Hematopoietic multipotent progenitor cell treated with erythropoietin and hydrocortisone succinate and interleukin-3 and kit ligand, for 17 days (in vitro differentiated cells): ENCODE results near the gene NUDC.
"Not testable (repeated sequence)": the region's sequence is repeated elsewhere in the genome, so short reads cannot be mapped to it uniquely, and the experiment has no call there.

Experiments
- DNase-seq: peaks from one replicate; pipeline ENCODE4 v3.0.0-alpha.2; 2015; ENCODE audit warnings: low spot score

NUDC gene

DNA sequence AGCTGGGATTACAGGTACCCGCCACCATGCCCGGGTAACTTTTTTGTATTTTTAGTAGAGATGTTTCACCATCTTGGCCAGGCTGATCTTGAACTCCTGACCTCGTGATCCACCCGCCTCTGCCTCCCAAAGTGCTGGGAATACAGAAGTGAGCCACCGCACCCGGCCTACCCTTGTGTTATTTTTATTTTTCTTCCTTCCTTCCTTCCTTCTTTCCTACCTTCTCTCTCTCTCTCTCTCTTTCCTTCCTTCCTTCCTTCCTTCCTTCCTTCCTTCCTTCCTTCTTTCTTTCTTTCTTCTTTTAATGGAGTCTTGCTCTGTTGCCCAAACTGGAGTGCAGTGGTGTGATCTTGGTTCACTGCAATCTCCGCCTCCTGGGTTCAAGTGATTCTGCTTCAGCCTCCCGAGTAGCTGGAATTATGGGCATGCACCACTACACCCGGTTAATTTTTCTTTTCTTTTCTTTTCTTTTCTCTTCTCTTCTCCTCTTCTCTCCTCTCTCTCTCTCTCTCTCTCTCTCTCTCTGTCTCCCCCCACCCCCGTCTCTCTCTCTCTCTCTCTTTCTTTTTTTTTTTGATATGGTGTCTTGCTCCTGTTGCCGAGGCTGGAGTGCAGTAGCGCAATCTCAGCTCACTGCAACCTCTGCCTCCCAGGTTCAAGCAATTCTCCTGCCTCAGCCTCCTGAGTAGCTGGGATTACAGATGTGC is 68.0 kb downstream of the NUDC start:
- not testable (repeated sequence) for DNase-seq

DNA sequence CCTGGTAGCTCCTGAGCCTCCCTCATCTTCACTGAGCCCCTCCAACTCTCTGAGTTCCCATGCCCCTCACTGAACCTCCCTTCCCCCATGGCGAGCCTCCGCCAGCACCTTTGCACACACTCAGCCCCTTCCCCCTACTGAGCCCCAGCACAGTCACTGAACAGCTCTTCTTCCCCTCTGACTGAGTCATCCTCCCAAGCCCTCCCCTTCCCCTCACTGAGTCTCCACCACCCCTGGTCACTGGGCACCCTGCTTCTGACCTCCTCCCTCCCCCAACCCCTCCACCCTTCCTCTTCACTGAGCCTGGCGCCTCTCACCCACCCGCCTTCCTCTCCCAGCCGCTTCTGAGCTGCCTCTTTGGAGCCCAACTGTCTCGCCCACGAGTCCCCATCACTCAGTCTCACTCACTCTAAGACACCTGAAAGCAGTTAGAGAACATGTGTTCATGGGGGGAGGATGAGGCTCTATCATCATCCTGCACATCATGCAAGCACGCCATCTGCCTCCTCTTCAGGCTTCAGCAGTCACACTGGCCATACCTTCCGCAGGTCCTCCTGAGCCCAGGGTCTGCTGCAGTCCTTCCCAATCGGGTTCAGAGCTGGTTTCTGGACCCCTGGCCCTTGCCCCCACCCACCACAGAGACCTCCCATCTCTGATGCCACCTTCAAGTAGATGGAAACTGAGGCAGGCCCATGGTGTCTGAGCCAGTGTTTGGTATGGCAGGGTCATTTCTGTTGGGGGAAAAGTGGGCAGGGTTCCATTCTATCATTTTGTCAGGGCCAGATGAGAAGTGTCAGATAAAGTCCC is 70.0 kb downstream of the NUDC start:
- no peak for DNase-seq

DNA sequence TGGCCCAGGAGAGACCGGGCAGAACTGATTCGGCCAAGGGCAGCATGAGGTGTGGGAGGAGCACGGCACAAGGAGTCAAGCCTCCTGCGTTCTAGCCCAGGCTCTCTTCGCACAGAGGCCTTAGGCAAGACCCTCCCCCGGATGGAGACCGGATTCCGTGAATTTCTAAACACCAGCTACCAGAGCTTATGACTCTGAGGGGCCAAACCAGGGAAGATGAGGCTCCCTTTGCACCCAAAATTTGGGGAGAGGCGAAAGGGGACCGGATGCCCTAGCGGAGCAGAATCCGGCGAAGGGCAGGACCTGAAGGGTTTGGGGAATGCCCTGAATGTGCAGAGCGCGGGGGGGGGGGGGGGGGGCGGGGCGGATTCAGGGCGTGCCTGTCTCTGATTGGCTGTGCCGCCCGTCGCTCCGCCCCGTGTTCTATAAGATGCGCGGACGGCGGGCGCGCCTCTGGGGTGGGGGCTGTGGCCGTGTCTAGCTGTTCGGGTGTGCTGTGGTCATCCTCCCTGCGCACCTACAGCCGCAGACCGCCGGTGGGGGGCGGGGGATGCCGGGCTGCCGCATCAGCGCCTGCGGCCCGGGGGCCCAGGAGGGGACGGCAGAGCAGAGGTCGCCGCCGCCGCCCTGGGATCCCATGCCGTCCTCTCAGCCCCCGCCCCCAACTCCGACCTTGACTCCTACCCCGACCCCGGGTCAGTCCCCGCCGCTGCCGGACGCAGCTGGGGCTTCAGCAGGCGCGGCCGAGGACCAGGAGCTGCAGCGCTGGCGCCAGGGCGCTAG is 71.9 kb downstream of the NUDC start, which contains the start of gene TRNP1:
TSS of gene TRNP1 (plus strand) at position 456 of the 783 bp plus-strand sequence. CDS start at position 551, 95 bp downstream.
- DNase-seq = no peak

DNA sequence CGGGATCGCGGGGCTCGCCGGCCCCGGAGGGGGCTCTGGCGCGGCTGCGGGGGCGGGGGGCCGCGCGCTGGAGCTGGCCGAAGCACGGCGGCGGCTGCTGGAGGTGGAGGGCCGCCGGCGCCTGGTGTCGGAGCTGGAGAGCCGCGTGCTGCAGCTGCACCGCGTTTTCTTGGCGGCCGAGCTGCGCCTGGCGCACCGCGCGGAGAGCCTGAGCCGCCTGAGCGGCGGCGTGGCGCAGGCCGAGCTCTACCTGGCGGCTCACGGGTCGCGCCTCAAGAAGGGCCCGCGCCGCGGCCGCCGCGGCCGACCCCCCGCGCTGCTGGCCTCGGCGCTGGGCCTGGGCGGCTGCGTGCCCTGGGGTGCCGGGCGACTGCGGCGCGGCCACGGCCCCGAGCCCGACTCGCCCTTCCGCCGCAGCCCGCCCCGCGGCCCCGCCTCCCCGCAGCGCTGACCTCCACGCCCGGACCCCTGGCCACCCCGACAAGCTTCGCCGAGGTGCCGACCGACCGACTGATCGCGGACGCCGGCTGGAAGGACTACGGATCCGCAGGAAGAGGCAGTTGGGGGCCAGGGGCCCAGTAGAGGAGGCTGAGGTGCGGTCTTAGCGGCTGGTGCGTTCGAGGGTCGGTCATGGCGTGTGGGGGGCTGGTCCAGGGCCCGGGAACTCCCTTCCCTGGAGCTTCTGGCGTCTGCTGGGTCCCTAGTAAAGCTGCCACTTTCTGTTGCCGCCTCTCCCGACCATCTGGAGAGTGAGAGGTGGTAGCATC is 72.7 kb downstream of the NUDC start:
- DNase-seq = no peak

DNA sequence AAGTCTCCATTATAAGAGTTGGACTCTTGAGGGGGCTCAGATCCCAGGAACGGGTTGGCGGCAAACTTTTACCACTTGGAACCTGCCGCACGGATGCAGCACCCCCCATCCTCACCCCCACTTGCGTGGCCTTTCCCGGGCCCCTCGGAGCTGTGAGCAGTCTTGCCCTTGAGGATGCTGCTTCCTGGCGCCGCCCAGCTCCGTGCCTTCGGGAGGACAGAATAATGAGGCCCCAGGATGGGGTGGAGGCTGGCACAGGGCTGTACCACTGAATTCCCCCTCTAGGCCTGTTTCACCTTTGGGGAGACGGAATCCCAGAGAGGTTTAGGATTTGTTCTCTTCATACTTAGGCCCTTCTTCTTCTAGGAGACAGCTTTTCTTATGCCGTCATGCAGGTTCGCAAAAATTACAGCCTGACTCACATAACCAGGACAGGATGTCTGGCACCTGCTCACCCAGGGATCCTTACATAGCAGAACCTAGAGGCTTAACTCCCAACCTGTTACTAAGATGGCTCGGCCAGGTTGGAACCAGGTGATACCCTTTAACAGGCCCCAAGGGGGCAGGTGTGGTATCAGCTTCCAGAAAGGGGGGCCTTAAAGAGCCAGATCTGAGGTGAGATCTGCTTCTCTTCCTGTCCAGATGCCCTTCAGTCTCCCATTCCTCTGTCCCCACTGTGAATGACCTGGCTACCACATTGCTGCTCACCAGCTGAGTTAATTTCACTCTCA is 73.4 kb downstream of the NUDC start:
- no peak for DNase-seq

DNA sequence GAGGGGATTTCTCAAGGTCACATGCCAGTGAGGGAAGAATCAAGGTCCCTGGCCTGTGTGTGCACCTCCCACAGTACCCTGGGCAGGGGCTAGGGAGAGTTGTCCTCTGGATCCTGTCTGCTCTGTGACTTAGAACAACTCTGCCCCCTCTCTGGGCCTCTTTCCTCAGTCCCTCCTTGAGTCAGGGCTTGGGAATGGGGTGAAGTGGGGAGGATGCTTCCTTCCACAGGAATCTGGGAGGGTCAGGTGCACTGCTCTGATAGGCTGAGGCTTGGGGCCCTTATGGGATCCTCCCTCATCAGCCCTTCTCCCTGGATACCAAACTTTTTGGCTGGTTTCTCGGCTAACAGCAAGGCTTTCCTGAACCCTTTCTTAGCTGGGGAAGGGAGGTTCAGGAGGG is 74.5 kb downstream of the NUDC start:
- DNase-seq = no peak
